HepG2 (cell line): ENCODE data around the gene PKNOX2. TPM values are rescaled to one million over a fixed set of nuclear protein-coding genes. Genes with fewer than 3 reads are reported as not detected.
A peak's percentile ranks its signal among the peaks of the same experiment; 100 is the strongest.

Experiments
- ATAC-seq: fragments of 200-7000 bp; cut with Tn5 transposase; 3 replicates; pipeline ENCODE4 v1.9.1; 2020; ENCODE audit warnings: mild to moderate bottlenecking, moderate library complexity
- BruUV-seq: library from RNA; stranded (reverse); fragments of 400-500 nt; replicated peaks from 2 replicates; lab custom pipeline; 2021; lab: Mats Ljungman, UMichigan
- CTCF ChIA-PET: fragments of 300-600 bp; formaldehyde crosslinking; extraction: SDS; loops from one replicate; lab custom pipeline; 2021; ENCODE audit warnings: low total read pairs, inconsistent platforms, low intra/inter-chr PET ratio; lab: Yijun Ruan, JAX
- POLR2A ChIA-PET: fragments of 350-600 bp; sonication (Branson Sonifier 250); formaldehyde crosslinking; loops from one replicate; lab custom pipeline; 2020; ENCODE audit warnings: antibody characterized with exemption, inconsistent platforms; lab: Yijun Ruan, JAX
- DNase-seq: peaks from one replicate; pipeline ENCODE4 v3.0.0-alpha.2; 2015; ENCODE audit warnings: low spot score
- FAIRE-seq: peaks from 3 replicates; lab custom pipeline; 2011; peaks lifted over from hg19 to GRCh38; lab: Jason Lieb, UNC
- H2AFZ ChIP-seq: one replicate; pipeline ENCODE4 v1.6.1; 2011; ENCODE audit warnings: low read length, inconsistent platforms
- H3K27ac ChIP-seq: fragments of 300-600 bp; 3 replicates; pipeline ENCODE4 v1.8.0; 2011; ENCODE audit warnings: mixed run types, mild to moderate bottlenecking, mixed read lengths, low read length, inconsistent platforms; ENCODE audit not compliant: insufficient read depth; ENCODE audit errors: extremely low read length
- H3K27me3 ChIP-seq, 2 experiments: fragments of 200-600 bp in 1 of 2; 2 replicates in 1 of 2; 3 replicates in 1 of 2; pipeline versions ENCODE4 v1.6.0 to v1.8.0; 2011; ENCODE audit warnings: low read length in 2 of 2, mild to moderate bottlenecking in 2 of 2, moderate library complexity in 2 of 2, inconsistent platforms in 1 of 2; ENCODE audit not compliant: insufficient read depth in 2 of 2, control insufficient read depth in 1 of 2
- H3K36me3 ChIP-seq, 2 experiments: fragments of 200-600 bp in 1 of 2; replicated peaks in 1 of 2; 2 replicates in 1 of 2; 3 replicates in 1 of 2; pipeline versions ENCODE4 v1.5.1 to v1.8.0; 2011; ENCODE audit warnings: low read length in 2 of 2, inconsistent platforms in 1 of 2; ENCODE audit not compliant: insufficient read depth in 2 of 2, control insufficient read depth in 1 of 2
- H3K4me1 ChIP-seq: 2 replicates; pipeline ENCODE4 v1.5.1; 2012; ENCODE audit warnings: low read length, inconsistent platforms; ENCODE audit not compliant: insufficient read depth
- H3K4me2 ChIP-seq: 2 replicates; pipeline ENCODE4 v1.6.0; 2011; ENCODE audit warnings: low read depth, low read length, inconsistent platforms
- H3K4me3 ChIP-seq, 3 experiments: fragments of 200-600 bp in 1 of 3; sonication (generic), shearing (Covaris generic) in 1 of 3; replicated peaks in 1 of 3; 2 replicates each; pipeline ENCODE4 v1.5.1; 2011 to 2016; ENCODE audit warnings: low read length in 3 of 3, inconsistent platforms in 2 of 3, low read depth in 2 of 3, mild to moderate bottlenecking in 2 of 3, control low read depth in 1 of 3, mixed read lengths in 1 of 3; ENCODE audit not compliant: insufficient read depth in 1 of 3
- H3K79me2 ChIP-seq: one replicate; pipeline ENCODE4 v1.6.1; 2011; ENCODE audit warnings: low read length, inconsistent platforms; ENCODE audit not compliant: insufficient read depth
- H3K9ac ChIP-seq: 2 replicates; pipeline ENCODE4 v1.6.0; 2011; ENCODE audit warnings: mild to moderate bottlenecking, low read depth, low read length, inconsistent platforms; ENCODE audit not compliant: insufficient read depth
- H3K9me3 ChIP-seq: 2 replicates; pipeline ENCODE4 v1.5.1; 2012; ENCODE audit warnings: mild to moderate bottlenecking, low read length
- H4K20me1 ChIP-seq: 2 replicates; pipeline ENCODE4 v1.6.0; 2011; ENCODE audit warnings: inconsistent platforms, mild to moderate bottlenecking, low read length, moderate library complexity; ENCODE audit not compliant: insufficient read depth
- CEBPB ChIP-seq: IDR thresholded peaks from 2 replicates; pipeline ENCODE4 v1.6.1; 2011; ENCODE audit warnings: low read depth, low read length, improper control_type of control experiment, borderline replicate concordance
- FOXP1 ChIP-seq, 2 experiments: fragments of 450-650 bp in 1 of 2; IDR thresholded peaks; 2 replicates each; pipeline ENCODE4 v1.6.1; 2017 to 2018; ENCODE audit warnings: antibody characterized with exemption in 1 of 2
- ZFP91 ChIP-seq: sonication (generic); formaldehyde crosslinking; IDR thresholded peaks from 2 replicates; pipeline ENCODE4 v1.9.0; 2022; ENCODE audit warnings: missing genetic modification reagents, mild to moderate bottlenecking, borderline replicate concordance
- WGBS: methylation state at CpG from one replicate; pipeline ENCODE4 v1.1.6; 2017; ENCODE audit warnings: low lambda C conversion rate; 5-methylcytosine and 5-hydroxymethylcytosine counted together
- in situ Hi-C: cut with HindIII; loops from 2 replicates; pipeline ENCODE4 v1.10.0; 2017; ENCODE audit warnings: low pct_unique_long_range_greater_than_20kb; ENCODE audit not compliant: extremely low pct_ligation_motif_present
- intact Hi-C: fragments of 100-400 bp; cut with micrococcal nuclease; formaldehyde crosslinking; loops from one replicate; pipeline ENCODE4 v1.10.0; 2022; ENCODE audit not compliant: unreplicated experiment
- polyA plus RNA-seq, 8 experiments: library from polyadenylated mRNA; depleted of rRNA in 3 of 8; stranded (reverse) in 7 of 8; unstranded in 1 of 8; fragments of >200 nt; fragmentation: Illumina TruSeq in 4 of 8; extraction: Trizol in 4 of 8; gene quantifications; 2 replicates each; pipeline versions ENCODE4 v1.2.1 to v1.2.3, GENCODE V29; 2011 to 2016; ENCODE audit warnings: low read depth in 4 of 8, missing spikeins in 1 of 8, mixed read lengths in 1 of 8; ENCODE audit not compliant: insufficient read depth in 1 of 8
- total RNA-seq, 5 experiments: library from RNA; depleted of rRNA; stranded (reverse); fragments of >200 nt; fragmentation: Illumina TruSeq; extraction: Trizol; gene quantifications; 2 replicates each; pipeline ENCODE4 v1.2.3, GENCODE V29; 2016; ENCODE audit warnings: low read depth in 1 of 5
- TF ChIP-seq, protein P1 (sequence below): sonication (generic); formaldehyde crosslinking; IDR thresholded peaks from 2 replicates; pipeline ENCODE4 v1.8.1; 2022; ENCODE audit warnings: mild to moderate bottlenecking, missing genetic modification reagents

PKNOX2 gene
- total and polyA plus RNA-seq, 2 of the 13 experiments (the other 11 are each of a cell fraction or from before 2014, with no cell fraction given): not detected

GRCh38 chr11:125338886-125339811 is 174.6 kb downstream of the PKNOX2 start:
- Histone ChIP-seq H3K36me3 (no peaks in the 10 kb centered on the region), H3K9ac (no peak overlapping the region), H3K4me3 (no peak overlapping the region), H3K79me2 (no peaks in the 10 kb centered on the region), H3K27ac (no peak overlapping the region), H4K20me1 (no peaks in the 10 kb centered on the region), H2AFZ (no peak overlapping the region), H3K4me2 (no peak overlapping the region), H3K4me1 (no peaks in the 10 kb centered on the region), H3K9me3 (no peaks in the 10 kb centered on the region), H3K27me3 (peaks cover 1 to 27% of the 10 kb centered on the region in 2 experiments; a peak in 4 of 5 replicates)
- BruUV-seq: no TSS peak
- TF ChIP-seq CEBPB (peak; percentile 43), ZFP91 (no peak)
- no peak for ATAC-seq
- intact Hi-C loops (no loop called here), in situ Hi-C loops (no loop called here)
- no peak for FAIRE-seq
- no peak for DNase-seq
- ChIA-PET CTCF (no interaction called here), POLR2A (no interaction called here)
- 49% methylated on average over 13 of the region's 17 CpGs for WGBS

DNA sequence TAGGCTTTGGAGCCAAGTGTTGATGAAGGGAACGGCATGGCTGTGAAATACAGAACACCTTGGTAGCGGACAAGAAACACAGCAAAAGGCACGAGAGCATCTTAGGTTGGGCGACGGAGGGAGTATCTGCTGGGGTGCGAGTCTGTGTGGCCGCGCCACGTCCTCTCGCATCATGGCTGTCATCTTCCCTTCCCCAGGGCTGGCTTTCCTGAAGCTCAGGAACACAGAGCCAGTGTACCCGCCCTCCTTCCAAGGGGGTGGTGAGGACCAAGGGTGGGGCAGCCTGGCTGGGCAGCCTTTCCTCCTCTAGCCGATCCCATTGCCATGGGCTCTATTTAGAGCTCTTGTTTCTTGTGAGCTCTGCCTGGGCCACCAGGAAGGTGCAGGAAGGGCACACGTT is 177.1 kb downstream of the PKNOX2 start:
- Histone ChIP-seq H3K79me2 (no peaks in the 10 kb centered on the region), H3K4me2 (no peak overlapping the region), H2AFZ (no peak overlapping the region), H3K9ac (no peak overlapping the region), H3K4me3 (no peak overlapping the region), H3K27ac (no peak overlapping the region), H3K9me3 (no peaks in the 10 kb centered on the region), H3K4me1 (no peaks in the 10 kb centered on the region), H4K20me1 (no peaks in the 10 kb centered on the region), H3K36me3 (no peaks in the 10 kb centered on the region), H3K27me3 (peaks cover 1 to 44% of the 10 kb centered on the region in 2 experiments; a peak in 4 of 5 replicates)
- FAIRE-seq (no peak), ATAC-seq (no peak), DNase-seq (no peak)
- POLR2A ChIA-PET: no interaction called here
- WGBS: 67% methylated on average over 13 of the region's 13 CpGs
- CTCF ChIA-PET: no interaction called here
- BruUV-seq: no TSS peak
- in situ Hi-C loops (loop anchor here (10.0 kb wide), 1 partner anchor 387 kb away; the partner anchor contains the start of gene CCDC15), intact Hi-C loops (no loop called here)
- TF ChIP-seq FOXP1 (IDR thresholded peaks at IDR 0.05) (no peak), FOXP1 (CRISPR knock-in tag; IDR thresholded peaks at IDR 0.05) (no peak), ZFP91 (no peak)
- TF ChIP-seq, protein P1, sequence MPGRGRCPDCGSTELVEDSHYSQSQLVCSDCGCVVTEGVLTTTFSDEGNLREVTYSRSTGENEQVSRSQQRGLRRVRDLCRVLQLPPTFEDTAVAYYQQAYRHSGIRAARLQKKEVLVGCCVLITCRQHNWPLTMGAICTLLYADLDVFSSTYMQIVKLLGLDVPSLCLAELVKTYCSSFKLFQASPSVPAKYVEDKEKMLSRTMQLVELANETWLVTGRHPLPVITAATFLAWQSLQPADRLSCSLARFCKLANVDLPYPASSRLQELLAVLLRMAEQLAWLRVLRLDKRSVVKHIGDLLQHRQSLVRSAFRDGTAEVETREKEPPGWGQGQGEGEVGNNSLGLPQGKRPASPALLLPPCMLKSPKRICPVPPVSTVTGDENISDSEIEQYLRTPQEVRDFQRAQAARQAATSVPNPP: no peak
